ENCODE results near the gene PHF13.
A peak's percentile ranks its signal among the peaks of the same experiment; 100 is the strongest.

PHF13 gene

DNA sequence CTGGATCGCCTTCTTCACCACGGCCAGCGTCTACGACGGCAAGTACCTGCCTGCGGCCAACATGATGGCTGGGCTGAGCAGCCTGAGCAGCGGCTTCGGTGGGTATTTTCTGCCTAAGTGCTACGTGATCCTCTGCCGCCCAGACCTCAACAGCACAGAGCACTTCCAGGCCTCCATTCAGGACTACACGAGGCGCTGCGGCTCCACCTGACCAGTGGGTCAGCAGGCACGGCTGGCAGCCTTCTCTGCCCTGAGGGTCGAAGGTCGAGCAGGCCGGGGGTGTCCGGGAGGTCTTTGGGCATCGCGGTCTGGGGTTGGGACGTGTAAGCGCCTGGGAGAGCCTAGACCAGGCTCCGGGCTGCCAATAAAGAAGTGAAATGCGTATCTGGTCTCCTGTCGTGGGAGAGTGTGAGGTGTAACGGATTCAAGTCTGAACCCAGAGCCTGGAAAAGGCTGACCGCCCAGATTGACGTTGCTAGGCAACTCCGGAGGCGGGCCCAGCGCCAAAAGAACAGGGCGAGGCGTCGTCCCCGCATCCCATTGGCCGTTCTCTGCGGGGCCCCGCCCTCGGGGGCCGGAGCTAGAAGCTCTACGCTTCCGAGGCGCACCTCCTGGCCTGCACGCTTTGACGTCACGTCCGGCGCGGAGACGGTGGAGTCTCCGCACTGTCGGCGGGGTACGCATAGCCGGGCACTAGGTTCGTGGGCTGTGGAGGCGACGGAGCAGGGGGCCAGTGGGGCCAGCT is 34.0 kb upstream of the PHF13 start, which contains the start of gene ZBTB48:
Gene ZBTB48 (plus strand): TSS at position 621 of the 745 bp plus-strand sequence. CDS start 616 bp downstream, outside the sequence.
- Histone ChIP-seq H3K4me3 (peak within 1 kb of the TSS; percentile 92), H3K4me2 (peak within 1 kb of the TSS; percentile 97)

DNA sequence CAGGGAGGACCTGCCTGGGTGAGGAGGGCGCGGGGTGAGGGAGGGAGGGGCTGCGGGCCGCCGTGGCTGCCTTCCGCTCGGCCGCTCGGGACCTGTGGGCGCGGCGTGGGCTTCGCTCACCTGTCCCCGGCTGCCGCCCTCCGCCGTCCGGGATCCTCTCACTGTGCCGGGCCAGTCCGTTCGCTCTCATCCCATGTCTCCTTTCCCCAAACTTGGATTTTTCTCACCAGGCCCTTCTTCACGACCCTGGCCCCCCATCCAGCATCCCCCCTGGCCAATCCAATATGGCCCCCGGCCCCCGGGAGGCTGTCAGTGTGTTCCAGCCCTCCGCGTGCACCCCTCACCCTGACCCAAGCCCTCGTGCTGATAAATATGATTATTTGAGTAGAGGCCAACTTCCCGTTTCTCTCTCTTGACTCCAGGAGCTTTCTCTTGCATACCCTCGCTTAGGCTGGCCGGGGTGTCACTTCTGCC is 33.4 kb upstream of the PHF13 start:
- Histone ChIP-seq H3K36me3 (peaks cover 5% of the 10 kb centered on the region; the same call in 1 of the 2 replicates), H3K9me3 (no peaks in the 10 kb centered on the region), H3K27me3 (no peaks in the 10 kb centered on the region), H3K4me1 (peaks cover 55% of the 10 kb centered on the region), H4K20me1 (peaks cover 38% of the 10 kb centered on the region), H3K4me2 (peak overlapping the region; percentile 97), H3K4me3 (peak overlapping the region; percentile 92), H3K9ac (peak overlapping the region; percentile 89), H3K27ac (peak overlapping the region; percentile 89)
- TF ChIP-seq Cebpa-rat (IDR thresholded peaks at IDR 0.05) = no peak

More for the DNA sequence above, 34.0 kb upstream of the PHF13 start, which contains the start of gene ZBTB48:
- TF ChIP-seq Cebpa-rat (IDR thresholded peaks at IDR 0.05) = no peak
- Histone ChIP-seq H3K27me3 (no peaks in the 10 kb centered on the region), H4K20me1 (peaks cover 32% of the 10 kb centered on the region), H3K9ac (peak within 1 kb of the TSS; percentile 89), H3K27ac (peak within 1 kb of the TSS; percentile 89), H3K36me3 (peaks cover 4% of the 10 kb centered on the region; the same call in 1 of the 2 replicates), H3K9me3 (no peaks in the 10 kb centered on the region), H3K4me1 (peaks cover 49% of the 10 kb centered on the region)

- TF ChIP-seq Cebpa-rat (IDR thresholded peaks at IDR 0.05) = no peak
- H3K27me3 ChIP-seq = no peaks in the 10 kb centered on the region
- H3K4me2 ChIP-seq = peak overlapping the region; percentile 97
- H3K9ac ChIP-seq = peak overlapping the region; percentile 89
- peaks cover 5% of the 10 kb centered on the region; the same call in 1 of the 2 replicates for H3K36me3 ChIP-seq
- H3K4me1 ChIP-seq = peaks cover 62% of the 10 kb centered on the region
- H3K4me3 ChIP-seq = peak overlapping the region; percentile 92
- H3K9me3 ChIP-seq = no peaks in the 10 kb centered on the region
- peaks cover 45% of the 10 kb centered on the region for H4K20me1 ChIP-seq
- H3K27ac ChIP-seq = peak overlapping the region; percentile 89
Observed at GRCh38 chr1:6580593-6581409, 32.7 kb upstream of the PHF13 start.

DNA sequence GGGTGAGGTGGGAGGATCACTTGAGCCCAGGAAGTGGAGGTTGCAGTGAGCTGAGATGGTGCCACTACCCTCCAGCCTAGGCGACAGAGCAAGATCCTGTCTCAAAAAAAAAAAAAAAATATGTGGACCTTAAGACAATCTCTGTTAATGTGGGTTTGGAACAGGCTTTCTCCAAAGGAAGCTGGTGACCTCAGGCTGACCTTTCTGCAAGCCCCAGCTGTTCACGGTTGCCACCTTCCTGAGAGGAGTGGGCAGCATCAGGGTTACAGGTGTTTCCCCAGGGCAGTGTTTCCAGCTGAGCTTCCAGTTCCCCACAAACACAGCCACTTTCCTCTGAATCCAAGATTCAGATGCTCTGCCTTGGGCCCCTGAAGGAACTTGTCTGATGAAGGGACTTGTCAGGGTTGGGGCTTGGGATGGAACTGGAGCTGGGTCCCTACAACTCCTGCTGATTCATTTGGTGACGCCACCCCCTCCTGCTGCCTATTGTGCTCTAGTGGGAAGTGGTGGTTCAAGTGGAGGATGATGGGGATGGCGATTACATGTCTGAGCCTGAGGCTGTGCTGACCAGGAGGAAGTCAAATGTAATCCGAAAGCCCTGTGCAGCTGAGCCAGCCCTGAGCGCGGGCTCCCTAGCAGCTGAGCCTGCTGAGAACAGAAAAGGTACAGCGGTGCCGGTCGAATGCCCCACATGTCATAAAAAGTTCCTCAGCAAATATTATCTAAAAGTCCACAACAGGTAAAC is 31.8 kb upstream of the PHF13 start:
- Histone ChIP-seq H3K4me1 (peaks cover 71% of the 10 kb centered on the region), H3K27me3 (no peaks in the 10 kb centered on the region), H3K4me2 (peak overlapping the region; percentile 97), H3K9ac (peak overlapping the region; percentile 89), H3K4me3 (peak overlapping the region; percentile 92), H3K36me3 (peaks cover 12% of the 10 kb centered on the region; the same call in 1 of the 2 replicates), H3K9me3 (no peaks in the 10 kb centered on the region), H4K20me1 (peaks cover 54% of the 10 kb centered on the region), H3K27ac (peak overlapping the region; percentile 89)
- no peak for TF ChIP-seq Cebpa-rat (IDR thresholded peaks at IDR 0.05)

DNA sequence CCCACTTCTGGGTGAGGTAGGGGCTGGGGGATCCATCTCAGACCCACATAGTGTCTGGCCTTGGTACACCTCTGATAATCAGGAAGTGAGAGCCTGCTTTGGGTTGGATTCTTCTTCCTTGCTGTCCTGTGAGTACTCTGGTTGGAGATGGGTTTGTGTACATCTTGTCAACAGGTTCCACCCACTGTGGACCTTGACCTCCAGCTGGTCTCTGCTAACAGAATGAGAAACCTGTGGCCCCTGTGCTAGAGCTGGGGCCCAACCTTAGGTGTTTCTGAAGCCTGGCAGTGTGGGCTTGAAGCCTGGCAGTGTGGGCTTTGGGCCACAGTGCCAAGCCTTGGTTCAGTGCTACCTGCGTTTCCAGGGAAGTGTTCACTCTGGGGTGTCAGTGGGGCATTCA is 31.2 kb upstream of the PHF13 start:
- no peak for TF ChIP-seq Cebpa-rat (IDR thresholded peaks at IDR 0.05)
- Histone ChIP-seq H3K27me3 (no peaks in the 10 kb centered on the region), H3K9ac (peak overlapping the region; percentile 89; the same call in 1 of the 2 replicates), H3K4me1 (peaks cover 77% of the 10 kb centered on the region), H3K4me3 (peak overlapping the region; percentile 92), H4K20me1 (peaks cover 60% of the 10 kb centered on the region), H3K4me2 (peak overlapping the region; percentile 97), H3K36me3 (peaks cover 19% of the 10 kb centered on the region; the same call in 1 of the 2 replicates), H3K9me3 (no peaks in the 10 kb centered on the region), H3K27ac (peak overlapping the region; percentile 89)

DNA sequence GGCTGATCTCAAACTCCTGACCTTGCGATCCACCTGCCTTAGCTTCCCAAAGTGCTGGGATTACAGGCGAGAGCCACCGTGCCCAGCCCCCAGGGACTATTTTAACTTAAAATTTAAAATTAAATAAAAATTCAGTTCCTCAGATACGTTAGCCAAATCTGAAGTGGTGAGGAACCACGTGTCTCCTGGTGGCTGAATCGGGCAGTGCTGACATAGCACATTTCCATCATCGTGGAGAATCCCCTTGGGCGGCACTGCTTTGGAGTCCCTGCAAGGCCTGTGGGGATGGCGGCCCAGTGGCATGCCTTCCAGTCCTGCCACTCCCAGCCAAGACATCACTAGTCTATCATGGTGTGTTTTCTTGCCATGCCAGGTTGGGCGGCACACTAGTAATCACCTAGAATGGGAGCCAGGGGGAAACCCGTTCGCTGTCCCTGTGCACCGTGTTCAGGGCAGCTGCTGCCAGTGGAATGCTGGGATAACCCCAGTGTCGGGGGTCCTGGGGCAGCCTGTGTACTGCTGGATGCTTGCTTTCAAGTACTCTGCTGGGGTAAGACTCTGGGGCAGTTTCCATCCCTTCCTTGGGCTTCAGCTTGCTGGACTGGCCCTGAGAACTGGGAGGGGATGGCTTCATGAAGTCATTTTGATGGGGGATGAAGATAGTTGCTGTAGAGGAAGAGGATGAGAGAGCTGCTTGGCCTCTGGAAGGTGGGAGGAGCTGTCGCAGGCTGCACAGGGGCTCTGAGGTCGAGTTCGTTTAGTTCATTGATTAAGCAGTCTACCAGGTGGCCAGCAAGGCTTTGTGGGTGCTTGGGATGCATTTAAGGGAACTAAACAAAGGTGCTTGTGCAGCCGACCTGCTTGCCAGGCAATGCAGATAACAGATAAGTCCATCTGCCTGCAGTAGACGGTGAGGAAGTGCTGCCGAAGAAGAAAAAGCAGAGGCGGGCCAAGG is 29.1 kb upstream of the PHF13 start:
- Histone ChIP-seq H3K27ac (0 out of 2 replicates have a peak overlapping the region, but pooled peaks have one; percentile 12), H3K4me1 (peaks cover 81% of the 10 kb centered on the region), H3K27me3 (no peaks in the 10 kb centered on the region), H3K4me3 (no peak overlapping the region), H4K20me1 (peaks cover 81% of the 10 kb centered on the region), H3K36me3 (peaks cover 36% of the 10 kb centered on the region), H3K4me2 (no peak overlapping the region), H3K9ac (no peak overlapping the region), H3K9me3 (no peaks in the 10 kb centered on the region)
- TF ChIP-seq Cebpa-rat (IDR thresholded peaks at IDR 0.05) = no peak

- Histone ChIP-seq H3K9ac (no peak overlapping the region), H4K20me1 (peaks cover 89% of the 10 kb centered on the region), H3K4me1 (peaks cover 86% of the 10 kb centered on the region), H3K9me3 (no peaks in the 10 kb centered on the region), H3K27me3 (no peaks in the 10 kb centered on the region), H3K4me2 (no peak overlapping the region), H3K27ac (0 out of 2 replicates have a peak overlapping the region, but pooled peaks have one; percentile 70), H3K4me3 (no peak overlapping the region), H3K36me3 (peaks cover 44% of the 10 kb centered on the region)
- TF ChIP-seq Cebpa-rat (IDR thresholded peaks at IDR 0.05) = no peak
Observed at GRCh38 chr1:6585081-6585722, 28.3 kb upstream of the PHF13 start.

DNA sequence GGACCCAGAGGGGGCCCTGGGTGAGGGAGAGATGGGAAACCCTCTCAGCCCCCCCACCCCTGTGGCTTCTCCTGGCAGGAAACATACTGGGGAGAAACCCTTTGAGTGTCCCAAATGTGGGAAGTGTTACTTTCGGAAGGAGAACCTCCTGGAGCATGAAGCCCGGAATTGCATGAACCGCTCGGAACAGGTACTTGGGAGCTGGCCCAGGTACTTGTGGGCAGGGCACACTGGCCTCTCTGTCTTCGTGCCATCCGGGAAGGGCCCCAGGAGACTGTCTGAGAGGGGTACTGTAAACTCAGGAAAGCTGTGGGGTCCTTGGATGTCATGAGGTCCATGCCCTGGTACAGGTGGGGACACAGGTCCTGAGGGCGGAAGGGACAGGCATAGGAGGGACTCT is 27.7 kb upstream of the PHF13 start:
- no peak for TF ChIP-seq Cebpa-rat (IDR thresholded peaks at IDR 0.05)
- H3K4me2 ChIP-seq = peak overlapping the region; percentile 73; the same call in 1 of the 2 replicates
- no peak overlapping the region for H3K4me3 ChIP-seq
- H4K20me1 ChIP-seq = peaks cover 89% of the 10 kb centered on the region
- H3K9me3 ChIP-seq = no peaks in the 10 kb centered on the region
- no peak overlapping the region for H3K9ac ChIP-seq
- H3K27me3 ChIP-seq = no peaks in the 10 kb centered on the region
- H3K36me3 ChIP-seq = peaks cover 49% of the 10 kb centered on the region
- peak overlapping the region; percentile 70; the same call in 1 of the 2 replicates for H3K27ac ChIP-seq
- peaks cover 88% of the 10 kb centered on the region for H3K4me1 ChIP-seq
